GM19397 (cell line): ENCODE measurements around the gene HSBP1L1.

Experiments
- ATAC-seq: cut with Tn5 transposase; IDR thresholded peaks from one replicate; pipeline ENCODE4 v1.9.1; 2021; ENCODE audit warnings: mild to moderate bottlenecking, moderate library complexity; ENCODE audit not compliant: unreplicated experiment

The HSBP1L1 gene

DNA sequence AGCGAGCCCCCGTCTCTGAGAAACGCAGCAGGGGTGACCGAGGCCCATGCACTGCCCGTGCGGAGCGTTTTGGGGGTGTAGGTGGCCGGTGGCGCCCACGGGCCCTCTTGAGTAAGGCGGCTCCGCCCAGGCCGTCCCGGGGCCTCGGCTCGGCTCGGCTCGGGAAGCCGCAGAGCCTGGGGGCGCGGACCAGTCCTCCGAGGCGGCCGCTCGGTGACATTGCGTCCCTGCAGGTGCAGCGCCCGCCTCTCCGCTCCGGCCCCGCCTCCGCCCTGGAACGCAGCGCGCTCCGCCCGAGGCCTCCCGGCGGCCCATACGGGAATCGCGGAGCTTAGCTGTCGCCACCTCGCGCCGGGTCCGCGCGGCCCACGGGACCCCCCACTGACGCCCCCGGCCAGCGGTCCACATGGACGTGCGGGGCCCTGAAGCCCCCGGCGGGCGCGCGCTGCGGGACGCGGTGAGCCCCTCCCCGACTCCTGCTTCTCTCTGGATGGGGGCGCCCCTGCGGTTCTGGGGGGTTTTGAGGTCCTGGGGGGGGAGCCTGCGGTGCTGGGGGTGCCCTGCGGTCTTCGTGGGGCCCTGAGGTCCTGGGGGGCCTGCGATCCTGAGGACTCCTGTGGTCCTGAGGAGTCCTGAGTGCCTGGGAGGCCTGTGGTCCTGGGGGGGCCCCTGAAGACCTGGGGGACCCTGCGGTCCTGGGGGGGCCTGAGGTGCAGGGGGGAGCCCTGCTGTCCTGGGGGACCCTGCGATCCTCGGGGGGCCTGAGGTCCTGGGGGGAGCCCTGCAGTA is at the start of gene HSBP1L1:
HSBP1L1 (plus strand) TSS at position 314 of the 789 bp plus-strand sequence; CDS start at position 407, 93 bp downstream.
- peak; percentile 64 for ATAC-seq

DNA sequence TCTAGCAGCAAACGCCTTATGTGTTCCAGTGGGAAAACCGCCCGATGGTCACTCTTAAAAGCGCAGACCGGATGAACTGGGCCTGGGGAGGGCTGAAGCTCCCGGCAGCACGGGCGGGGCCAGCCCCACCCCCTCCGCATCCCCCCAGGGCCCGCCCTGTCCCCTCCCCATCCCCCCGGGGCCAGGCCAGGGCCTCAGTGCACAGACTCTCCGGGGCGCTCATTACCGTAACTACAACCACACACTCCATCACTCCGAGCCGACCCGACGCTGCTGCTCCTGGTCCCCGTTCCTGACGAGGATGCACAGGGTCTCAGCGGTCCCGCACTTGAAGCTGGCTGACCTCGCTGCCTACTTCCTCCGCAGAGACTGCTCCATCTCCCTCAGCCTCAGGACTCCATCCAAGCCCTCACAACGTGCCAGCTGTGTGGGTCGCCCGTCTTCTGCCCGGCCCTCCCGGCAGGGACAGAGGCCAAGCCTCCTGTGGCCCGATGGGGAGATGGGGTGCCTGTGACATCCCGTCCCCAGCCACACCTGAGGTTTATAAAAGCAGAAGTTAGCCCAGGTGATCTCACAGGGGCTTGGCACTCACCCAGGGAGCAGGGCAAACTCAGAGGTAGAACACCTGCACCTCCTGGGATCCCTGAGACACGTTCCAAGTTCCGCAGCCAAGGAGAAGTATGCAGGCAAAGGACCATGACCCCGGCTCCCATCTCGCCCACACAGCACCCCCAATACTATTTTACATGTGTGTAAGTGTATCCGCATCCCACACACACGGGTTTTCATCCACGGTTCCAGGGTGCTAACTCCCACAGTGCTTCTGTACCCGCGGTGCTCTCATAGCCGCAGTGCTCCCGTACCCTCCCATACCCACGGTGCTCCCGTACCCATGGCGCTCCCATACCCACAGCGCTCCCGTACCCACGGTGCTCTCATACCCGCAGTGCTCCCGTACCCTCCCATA is 49.0 kb upstream of the HSBP1L1 start:
- no peak for ATAC-seq

GRCh38 chr18:79916128-79916494 is 48.3 kb upstream of the HSBP1L1 start:
- ATAC-seq = no peak

DNA sequence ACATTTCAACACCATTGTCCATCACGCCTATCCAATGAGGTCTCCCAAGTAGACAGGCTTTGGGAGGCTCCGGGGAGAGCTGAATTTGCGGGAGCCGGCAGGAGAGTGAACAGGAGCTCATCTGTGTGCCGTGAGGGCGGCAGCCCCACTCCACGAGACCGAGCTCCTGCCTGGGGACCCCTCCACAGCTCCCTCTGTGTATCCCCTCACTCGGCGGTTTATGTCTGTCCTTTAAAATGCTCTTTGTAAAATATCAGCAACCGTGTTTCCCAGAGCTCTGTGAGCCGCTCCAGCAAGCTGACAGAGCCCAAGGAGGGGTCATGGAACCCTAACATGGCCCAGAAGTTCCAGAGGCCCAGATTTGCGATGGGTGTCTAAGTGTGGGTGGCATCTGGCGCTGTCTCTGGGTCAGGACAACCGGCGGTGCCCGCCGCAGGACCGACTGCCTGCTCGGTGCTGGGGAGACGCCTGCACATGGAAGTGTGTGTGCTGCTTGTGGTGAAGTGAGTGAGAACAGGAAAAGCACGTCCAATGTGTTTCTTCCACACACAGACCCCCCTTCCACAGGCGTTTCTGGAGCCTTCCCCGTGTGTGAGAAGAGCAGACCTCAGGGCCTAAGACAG is 47.8 kb upstream of the HSBP1L1 start:
- ATAC-seq = no peak

DNA sequence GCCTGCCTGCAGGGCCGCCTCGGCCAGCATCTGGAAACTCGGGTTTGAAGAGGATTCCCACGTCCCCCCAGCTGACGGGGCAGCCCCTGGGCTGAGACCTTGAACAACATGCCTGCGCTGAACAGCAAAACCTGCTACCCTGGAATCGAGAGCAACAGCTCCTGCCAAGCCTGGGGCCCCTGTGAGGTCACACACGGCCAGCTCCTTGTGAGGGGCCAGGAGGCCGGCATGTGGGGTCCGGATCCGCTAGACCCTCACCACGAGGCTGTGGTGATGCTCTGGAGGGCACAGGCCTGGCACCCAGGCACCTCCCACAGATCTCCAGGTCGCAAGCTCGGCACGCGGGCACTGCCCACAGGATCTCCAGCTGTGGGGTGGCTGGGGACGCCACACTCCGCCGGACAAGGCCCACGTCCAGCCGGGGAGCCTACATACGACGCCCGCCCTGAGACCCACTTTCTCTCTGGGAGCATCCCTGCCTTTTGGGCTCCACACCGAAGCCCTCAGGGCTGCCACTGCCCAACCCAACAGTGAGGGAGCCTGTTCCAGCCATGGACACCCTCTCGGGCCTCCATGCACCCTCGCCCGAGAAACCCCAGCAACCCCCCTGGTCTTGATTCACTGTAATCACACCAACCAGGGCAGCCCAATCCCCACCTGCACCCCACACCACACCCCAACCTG is 47.1 kb upstream of the HSBP1L1 start:
- no peak for ATAC-seq

- ATAC-seq = no peak
Measured at GRCh38 chr18:79917853-79918614, 46.4 kb upstream of the HSBP1L1 start.

- no peak for ATAC-seq
Measured at GRCh38 chr18:79918615-79919011, 45.8 kb upstream of the HSBP1L1 start.

DNA sequence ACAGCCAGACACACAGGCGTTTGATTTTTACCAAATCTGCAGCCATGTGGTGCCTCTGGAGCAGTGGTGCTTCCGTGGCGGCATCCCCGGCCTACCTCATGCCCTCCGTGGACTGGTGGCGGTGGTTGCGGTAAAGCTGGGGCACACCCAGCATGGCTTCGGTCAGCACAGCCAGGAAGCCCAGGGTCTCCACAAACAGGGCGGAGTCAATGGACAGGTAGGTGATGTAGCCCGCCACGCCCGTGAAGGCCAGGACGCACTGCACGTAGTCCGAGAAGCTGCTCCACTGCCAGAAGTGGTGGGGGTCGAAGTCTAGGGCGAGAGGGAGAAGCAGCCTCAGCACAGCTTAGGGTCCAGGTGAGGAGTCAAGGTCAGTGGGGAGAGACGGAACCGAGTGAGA is 45.4 kb upstream of the HSBP1L1 start:
- no peak for ATAC-seq

DNA sequence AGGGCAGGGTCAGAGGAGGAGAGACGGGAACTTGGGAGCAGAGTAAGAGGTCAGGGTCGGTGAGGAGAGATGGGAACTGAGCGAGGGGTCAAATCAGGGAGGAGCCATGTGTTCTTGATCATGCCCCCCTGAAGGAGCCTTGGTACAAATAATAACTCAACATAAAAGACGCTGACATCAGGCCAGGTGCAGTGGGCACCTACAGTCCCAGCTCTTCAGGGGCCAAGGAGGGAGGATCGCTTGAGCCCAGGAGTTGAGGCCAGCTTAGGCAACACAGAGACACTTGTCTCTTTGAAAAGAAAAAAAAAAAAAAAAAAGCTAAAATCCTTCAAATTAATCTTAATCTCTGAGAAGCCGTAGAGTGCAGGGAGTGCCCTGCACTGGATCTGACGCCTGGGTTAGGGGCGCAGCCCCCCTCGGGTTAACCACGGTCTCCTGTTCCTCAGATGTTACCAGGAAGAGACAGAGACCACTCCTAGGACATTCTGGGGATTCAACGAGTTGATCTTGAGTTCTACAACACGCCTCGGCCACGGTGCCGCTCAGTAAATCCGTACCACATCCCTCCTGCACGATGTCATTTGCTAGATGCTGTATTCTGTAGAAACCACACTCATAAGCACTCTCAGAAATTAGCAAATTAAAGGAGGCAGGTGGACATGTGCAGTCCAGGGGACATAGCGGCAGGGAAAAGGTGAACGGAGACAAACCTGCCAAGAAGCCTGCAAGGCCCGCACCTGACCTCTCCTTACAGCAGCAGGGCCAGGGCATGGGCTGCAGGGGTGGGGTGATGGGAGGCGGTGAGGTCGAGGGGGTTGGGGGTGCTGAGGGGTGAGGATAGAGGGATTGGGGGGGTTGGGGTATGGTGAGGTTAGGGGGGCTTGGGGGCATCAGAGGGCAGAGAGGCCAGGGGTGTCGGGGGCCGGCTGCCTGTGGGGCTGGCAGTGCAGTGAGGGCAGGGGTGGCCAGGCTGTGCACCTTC is 42.2 kb upstream of the HSBP1L1 start:
- no peak for ATAC-seq

GRCh38 chr18:79922971-79923411 is 41.5 kb upstream of the HSBP1L1 start:
- no peak for ATAC-seq

GRCh38 chr18:79923896-79924585 is 40.4 kb upstream of the HSBP1L1 start:
- no peak for ATAC-seq

DNA sequence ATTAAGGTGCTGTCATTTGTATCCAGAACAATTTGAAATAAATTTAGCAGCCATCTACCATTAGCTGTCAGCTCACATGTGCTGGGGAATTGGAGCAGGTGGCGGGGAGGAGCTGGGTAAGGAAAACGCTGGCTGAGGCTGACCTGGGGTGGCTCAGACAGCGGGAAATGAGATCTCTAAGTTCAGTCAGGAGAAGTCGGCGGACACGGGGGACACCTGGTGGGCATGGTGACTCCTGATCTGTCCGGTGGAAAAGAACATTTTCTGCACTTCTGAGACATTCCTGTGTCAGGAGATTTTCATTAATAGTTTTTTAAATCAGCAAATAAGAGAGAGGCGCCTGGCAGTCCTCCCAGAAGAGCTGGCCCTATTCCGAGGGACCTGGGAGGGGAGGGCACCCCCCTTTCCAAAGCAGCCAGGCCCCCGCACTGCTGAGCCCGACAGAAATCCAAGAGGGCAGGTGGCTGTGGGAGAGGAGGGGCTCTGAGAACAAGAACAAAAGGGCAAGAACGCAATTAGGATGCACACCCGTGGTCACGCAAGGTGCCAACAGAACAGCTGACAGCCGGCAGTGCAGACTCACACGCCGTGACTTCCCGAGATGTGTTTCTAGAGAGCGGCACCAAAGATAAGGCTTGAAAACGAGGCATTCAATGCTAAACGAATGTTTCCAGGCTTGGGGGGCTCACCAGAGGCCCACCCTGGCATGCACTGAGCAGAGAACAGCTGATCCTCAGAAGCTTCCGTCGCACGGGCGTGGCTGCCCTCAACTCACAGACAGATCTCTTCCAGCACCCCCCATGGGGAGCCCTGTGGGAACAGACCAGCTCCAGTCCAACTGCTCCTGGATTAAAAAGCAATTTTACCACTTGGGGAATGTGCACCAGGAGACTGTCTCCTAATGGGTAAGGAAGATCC is 39.4 kb upstream of the HSBP1L1 start:
- ATAC-seq = no peak

DNA sequence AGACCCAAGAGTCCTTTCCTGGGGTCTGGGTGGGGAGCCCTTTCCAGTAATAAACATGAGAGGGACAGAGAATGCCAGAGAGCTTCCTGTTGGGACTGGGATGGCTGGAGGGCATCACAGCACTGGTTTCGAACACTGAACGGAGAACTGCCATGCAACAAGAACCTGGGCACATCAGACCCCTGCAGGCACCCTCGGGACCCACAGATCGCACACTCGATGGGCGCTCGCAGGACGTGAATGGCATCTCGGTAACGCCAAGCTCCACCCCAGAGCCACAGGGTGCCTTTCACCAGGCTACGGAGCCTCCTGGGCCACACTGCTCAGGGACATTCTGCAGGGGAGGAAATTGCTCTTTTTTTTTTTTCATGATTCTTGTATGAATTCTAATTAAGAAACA is 38.1 kb upstream of the HSBP1L1 start:
- no peak for ATAC-seq

- ATAC-seq = no peak
Measured at GRCh38 chr18:79926715-79927606, 37.5 kb upstream of the HSBP1L1 start.

GRCh38 chr18:79927607-79928562 is 36.6 kb upstream of the HSBP1L1 start:
- no peak for ATAC-seq
